ENCODE results near the gene MUCL3. TPM values are rescaled to one million over a fixed set of nuclear protein-coding genes. Genes with fewer than 3 reads are reported as not detected.
"Not testable (repeated sequence)": the region's sequence is repeated elsewhere in the genome, so short reads cannot be mapped to it uniquely, and the experiment has no call there.

Gene MUCL3
- total RNA-seq, 1 donor from 2014 or later, result not detected

DNA sequence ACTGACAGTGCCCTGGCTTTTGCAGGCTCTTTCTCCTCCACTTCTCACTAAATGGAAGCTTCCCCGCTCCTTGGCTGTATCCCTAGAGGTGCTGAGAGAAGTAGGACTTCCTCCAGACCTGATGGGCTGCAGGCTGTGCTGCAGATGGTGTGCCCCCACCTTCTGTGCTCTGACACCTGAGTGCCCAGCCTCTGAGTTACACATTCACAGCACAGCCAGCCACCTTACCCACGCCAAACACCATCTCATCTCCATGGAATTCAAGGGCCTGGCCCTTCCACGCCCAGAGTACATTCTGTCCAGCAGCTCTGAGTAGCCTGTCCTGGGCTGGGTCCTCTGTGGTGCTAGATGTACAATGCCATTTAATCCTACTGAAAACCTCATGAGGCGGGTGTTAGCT lies 14.1 kb upstream of the MUCL3 start:
- no peak for TF ChIP-seq EZH2 (IDR thresholded peaks at IDR 0.05; ENCODE audit: insufficient read depth, low read length)
- TF ChIP-seq, protein P1, sequence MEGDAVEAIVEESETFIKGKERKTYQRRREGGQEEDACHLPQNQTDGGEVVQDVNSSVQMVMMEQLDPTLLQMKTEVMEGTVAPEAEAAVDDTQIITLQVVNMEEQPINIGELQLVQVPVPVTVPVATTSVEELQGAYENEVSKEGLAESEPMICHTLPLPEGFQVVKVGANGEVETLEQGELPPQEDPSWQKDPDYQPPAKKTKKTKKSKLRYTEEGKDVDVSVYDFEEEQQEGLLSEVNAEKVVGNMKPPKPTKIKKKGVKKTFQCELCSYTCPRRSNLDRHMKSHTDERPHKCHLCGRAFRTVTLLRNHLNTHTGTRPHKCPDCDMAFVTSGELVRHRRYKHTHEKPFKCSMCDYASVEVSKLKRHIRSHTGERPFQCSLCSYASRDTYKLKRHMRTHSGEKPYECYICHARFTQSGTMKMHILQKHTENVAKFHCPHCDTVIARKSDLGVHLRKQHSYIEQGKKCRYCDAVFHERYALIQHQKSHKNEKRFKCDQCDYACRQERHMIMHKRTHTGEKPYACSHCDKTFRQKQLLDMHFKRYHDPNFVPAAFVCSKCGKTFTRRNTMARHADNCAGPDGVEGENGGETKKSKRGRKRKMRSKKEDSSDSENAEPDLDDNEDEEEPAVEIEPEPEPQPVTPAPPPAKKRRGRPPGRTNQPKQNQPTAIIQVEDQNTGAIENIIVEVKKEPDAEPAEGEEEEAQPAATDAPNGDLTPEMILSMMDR (IDR thresholded peaks at IDR 0.05; ENCODE audit: insufficient read depth, low read depth, low read length), result no peak
- Histone ChIP-seq H4K20me1 (ENCODE audit: insufficient read depth, low read length) (no peaks in the 10 kb centered on the region), H2AFZ (ENCODE audit: low read depth, low read length) (no peak overlapping the region), H3K27me3 (ENCODE audit: insufficient read depth, low read length) (no peaks in the 10 kb centered on the region), H3K9ac (ENCODE audit: low read length) (no peak overlapping the region), H3K79me2 (ENCODE audit: insufficient read depth, low read length) (no peaks in the 10 kb centered on the region), H3K9me3 (ENCODE audit: insufficient read depth, low read depth, low read length) (peaks cover 5% of the 10 kb centered on the region), H3K27ac (ENCODE audit: low read depth, low read length) (no peak overlapping the region), H3K4me2 (ENCODE audit: low read length) (no peak overlapping the region), H3K36me3 (ENCODE audit: insufficient read depth, low read length) (peaks cover 4% of the 10 kb centered on the region), H3K4me3 (ENCODE audit: insufficient read depth, low read depth, low read length) (no peak overlapping the region), H3K4me1 (ENCODE audit: insufficient read depth, low read length) (no peaks in the 10 kb centered on the region)
- Mint-ChIP-seq H3K27ac (ENCODE audit: unreplicated experiment) (no peak overlapping the region), H3K4me3 (ENCODE audit: unreplicated experiment) (no peak overlapping the region), H3K9me3 (ENCODE audit: unreplicated experiment) (peaks cover 7% of the 10 kb centered on the region), H3K36me3 (ENCODE audit: low read depth, unreplicated experiment) (peaks cover 33% of the 10 kb centered on the region), H3K4me1 (ENCODE audit: low read depth, unreplicated experiment) (peaks cover 6% of the 10 kb centered on the region), H3K27me3 (ENCODE audit: low read depth, unreplicated experiment) (peaks cover 3% of the 10 kb centered on the region)
- no peak for FAIRE-seq
- peak; percentile 35 for DNase-seq (ENCODE audit: low read depth)

DNA sequence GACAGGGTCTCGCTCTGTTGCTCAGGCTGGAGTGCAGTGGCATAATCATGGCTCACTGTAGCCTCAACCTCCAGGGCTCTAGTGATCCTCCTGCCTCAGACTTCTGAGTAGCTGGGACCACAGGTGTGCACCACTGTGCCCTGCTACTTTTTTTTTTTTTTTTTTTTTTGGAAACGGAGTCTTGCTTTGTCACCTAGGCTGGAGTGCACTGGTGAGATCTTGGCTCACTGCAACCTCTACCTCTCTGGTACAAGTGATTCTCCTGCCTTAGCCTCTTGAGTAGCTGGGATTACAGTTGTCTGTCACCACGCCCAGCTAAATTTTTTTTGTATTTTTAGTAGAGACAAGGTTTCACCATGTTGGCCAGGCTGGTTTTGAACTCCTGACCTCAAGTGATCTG lies 13.7 kb upstream of the MUCL3 start:
- H2AFZ ChIP-seq (ENCODE audit: low read depth, low read length); H3K4me1 Mint-ChIP-seq (ENCODE audit: low read depth, unreplicated experiment); H3K27me3 ChIP-seq (ENCODE audit: insufficient read depth, low read length): not testable (repeated sequence)

DNA sequence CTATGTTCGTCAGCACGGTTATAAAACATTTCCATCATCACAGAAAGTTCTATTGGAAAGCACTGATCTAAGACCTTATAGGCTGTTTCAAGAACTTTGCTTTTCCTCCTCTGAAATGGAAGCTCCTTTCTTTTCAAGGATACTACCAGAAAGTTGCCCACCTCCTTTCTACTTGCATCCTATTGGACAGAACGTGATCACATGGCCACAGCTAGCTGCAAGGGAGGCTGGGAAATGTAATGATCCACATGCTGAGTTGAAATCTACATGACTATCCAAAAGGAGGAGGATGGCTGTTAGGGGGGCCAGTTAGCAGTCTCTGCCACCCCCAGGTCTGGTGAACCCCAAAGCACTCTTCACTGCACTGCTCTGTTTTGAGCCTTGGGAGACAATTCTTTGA lies 12.1 kb upstream of the MUCL3 start:
- FAIRE-seq, result no peak
- peaks cover 20% of the 10 kb centered on the region for H3K36me3 Mint-ChIP-seq (ENCODE audit: low read depth, unreplicated experiment)

More for the DNA sequence above, 13.7 kb upstream of the MUCL3 start:
- H3K36me3 Mint-ChIP-seq (ENCODE audit: low read depth, unreplicated experiment), result peaks cover 31% of the 10 kb centered on the region
- H3K9ac ChIP-seq (ENCODE audit: low read length); H3K79me2 ChIP-seq (ENCODE audit: insufficient read depth, low read length); DNase-seq (ENCODE audit: low read depth); H3K4me3 ChIP-seq (ENCODE audit: insufficient read depth, low read depth, low read length); H4K20me1 ChIP-seq (ENCODE audit: insufficient read depth, low read length); H3K4me3 Mint-ChIP-seq (ENCODE audit: unreplicated experiment); FAIRE-seq; H3K9me3 Mint-ChIP-seq (ENCODE audit: unreplicated experiment); H3K27ac ChIP-seq (ENCODE audit: low read depth, low read length); H3K27me3 Mint-ChIP-seq (ENCODE audit: low read depth, unreplicated experiment); H3K4me2 ChIP-seq (ENCODE audit: low read length); H3K9me3 ChIP-seq (ENCODE audit: insufficient read depth, low read depth, low read length); H3K4me1 ChIP-seq (ENCODE audit: insufficient read depth, low read length); H3K36me3 ChIP-seq (ENCODE audit: insufficient read depth, low read length); H3K27ac Mint-ChIP-seq (ENCODE audit: unreplicated experiment): not testable (repeated sequence)

More for the DNA sequence above, 12.1 kb upstream of the MUCL3 start:
- H3K27ac ChIP-seq (ENCODE audit: low read depth, low read length), result no peak overlapping the region
- no peaks in the 10 kb centered on the region for H3K27me3 ChIP-seq (ENCODE audit: insufficient read depth, low read length)
- H4K20me1 ChIP-seq (ENCODE audit: insufficient read depth, low read length), result no peaks in the 10 kb centered on the region
- peaks cover 4% of the 10 kb centered on the region for H3K36me3 ChIP-seq (ENCODE audit: insufficient read depth, low read length)
- H3K27ac Mint-ChIP-seq (ENCODE audit: unreplicated experiment), result no peak overlapping the region
- H3K9me3 Mint-ChIP-seq (ENCODE audit: unreplicated experiment), result peaks cover 7% of the 10 kb centered on the region
- no peak overlapping the region for H3K4me2 ChIP-seq (ENCODE audit: low read length)
- H3K9me3 ChIP-seq (ENCODE audit: insufficient read depth, low read depth, low read length), result peaks cover 5% of the 10 kb centered on the region
- no peaks in the 10 kb centered on the region for H3K4me1 Mint-ChIP-seq (ENCODE audit: low read depth, unreplicated experiment)
- no peak overlapping the region for H3K4me3 Mint-ChIP-seq (ENCODE audit: unreplicated experiment)
- peaks cover 8% of the 10 kb centered on the region for H3K27me3 Mint-ChIP-seq (ENCODE audit: low read depth, unreplicated experiment)
- H3K4me1 ChIP-seq (ENCODE audit: insufficient read depth, low read length), result no peaks in the 10 kb centered on the region
- H2AFZ ChIP-seq (ENCODE audit: low read depth, low read length), result no peak overlapping the region
- DNase-seq (ENCODE audit: low read depth), result no peak
- TF ChIP-seq EZH2 (IDR thresholded peaks at IDR 0.05; ENCODE audit: insufficient read depth, low read length), result no peak
- TF ChIP-seq, protein P1 (IDR thresholded peaks at IDR 0.05; ENCODE audit: insufficient read depth, low read depth, low read length), result no peak
- no peak overlapping the region for H3K9ac ChIP-seq (ENCODE audit: low read length)
- no peaks in the 10 kb centered on the region for H3K79me2 ChIP-seq (ENCODE audit: insufficient read depth, low read length)
- no peak overlapping the region for H3K4me3 ChIP-seq (ENCODE audit: insufficient read depth, low read depth, low read length)

All from astrocyte (in vitro differentiated cells and primary cell).